HG02763 (cell line): ENCODE measurements around the gene MORF4L1.
"Not testable (repeated sequence)": the region's sequence is repeated elsewhere in the genome, so short reads cannot be mapped to it uniquely, and the experiment has no call there.

Experiments
- ATAC-seq: cut with Tn5 transposase; IDR thresholded peaks from one replicate; pipeline ENCODE4 v1.9.1; 2021; ENCODE audit warnings: mild to moderate bottlenecking, moderate library complexity; ENCODE audit not compliant: unreplicated experiment

The MORF4L1 gene

GRCh38 chr15:78923480-78924360, 51.0 kb downstream of the MORF4L1 start:
- ATAC-seq, result no peak

- no peak for ATAC-seq
Measured at GRCh38 chr15:78925076-78925624, 52.5 kb downstream of the MORF4L1 start.

GRCh38 chr15:78925956-78926743, 53.5 kb downstream of the MORF4L1 start:
- no peak for ATAC-seq

GRCh38 chr15:78927077-78927790, 54.5 kb downstream of the MORF4L1 start:
- ATAC-seq, result no peak

GRCh38 chr15:78928176-78928575, 55.5 kb downstream of the MORF4L1 start:
- ATAC-seq, result not testable (repeated sequence)

- ATAC-seq, result no peak
Measured at GRCh38 chr15:78928616-78929093, 56.0 kb downstream of the MORF4L1 start.

GRCh38 chr15:78929536-78930264, 57.0 kb downstream of the MORF4L1 start:
- ATAC-seq, result no peak

GRCh38 chr15:78930577-78931388, 58.1 kb downstream of the MORF4L1 start:
- no peak for ATAC-seq

GRCh38 chr15:78931439-78932257, 59.0 kb downstream of the MORF4L1 start:
- ATAC-seq, result no peak

GRCh38 chr15:78932258-78932808, 59.6 kb downstream of the MORF4L1 start:
- ATAC-seq, result no peak

- no peak for ATAC-seq
Measured at GRCh38 chr15:78933187-78933822, 60.6 kb downstream of the MORF4L1 start.

GRCh38 chr15:78933823-78934654, 61.3 kb downstream of the MORF4L1 start:
- no peak for ATAC-seq

- ATAC-seq, result no peak
Measured at GRCh38 chr15:78934655-78935023, 61.9 kb downstream of the MORF4L1 start.

- no peak for ATAC-seq
Measured at GRCh38 chr15:78937132-78937739, 64.5 kb downstream of the MORF4L1 start.

- peak; percentile 55 for ATAC-seq
Measured at GRCh38 chr15:78938658-78939488, 66.2 kb downstream of the MORF4L1 start.

GRCh38 chr15:78942741-78943140, 70.1 kb downstream of the MORF4L1 start:
- ATAC-seq, result no peak
